ENCODE data around the gene REV3L.
"Not testable (repeated sequence)": the region's sequence is repeated elsewhere in the genome, so short reads cannot be mapped to it uniquely, and the experiment has no call there.

The REV3L gene

GRCh38 chr6:111294374-111294967, 188.5 kb downstream of the REV3L start:
- no peak for DNase-seq (ENCODE audit: low spot score)

GRCh38 chr6:111291336-111292259, 191.4 kb downstream of the REV3L start:
- no peak for DNase-seq (ENCODE audit: low spot score)

GRCh38 chr6:111290689-111291335, 192.2 kb downstream of the REV3L start:
- not testable (repeated sequence) for DNase-seq (ENCODE audit: low spot score)

GRCh38 chr6:111284356-111284755, 198.7 kb downstream of the REV3L start:
- not testable (repeated sequence) for DNase-seq (ENCODE audit: low spot score)

- DNase-seq (ENCODE audit: low spot score): no peak
Observed at GRCh38 chr6:111283707-111284106, 199.3 kb downstream of the REV3L start.

- DNase-seq (ENCODE audit: low spot score): no peak
Observed at GRCh38 chr6:111282515-111282914, 200.5 kb downstream of the REV3L start.

- peak; percentile 32 for DNase-seq (ENCODE audit: low spot score)
Observed at GRCh38 chr6:111280445-111280955, 202.5 kb downstream of the REV3L start.

GRCh38 chr6:111278731-111279130, 204.3 kb downstream of the REV3L start:
- no peak for DNase-seq (ENCODE audit: low spot score)

GRCh38 chr6:111277819-111278218, 205.2 kb downstream of the REV3L start:
- no peak for DNase-seq (ENCODE audit: low spot score)

- DNase-seq (ENCODE audit: low spot score): no peak
Observed at GRCh38 chr6:111276736-111277135, 206.3 kb downstream of the REV3L start.

GRCh38 chr6:111276335-111276734, 206.7 kb downstream of the REV3L start:
- DNase-seq (ENCODE audit: low spot score): no peak

GRCh38 chr6:111274593-111275217, 208.3 kb downstream of the REV3L start:
- no peak for DNase-seq (ENCODE audit: low spot score)

GRCh38 chr6:111270121-111270520, 212.9 kb downstream of the REV3L start:
- no peak for DNase-seq (ENCODE audit: low spot score)

GRCh38 chr6:111269401-111269970, 213.5 kb downstream of the REV3L start:
- no peak for DNase-seq (ENCODE audit: low spot score)

- DNase-seq (ENCODE audit: low spot score): no peak
Observed at GRCh38 chr6:111267764-111268333, 215.2 kb downstream of the REV3L start.

- no peak for DNase-seq (ENCODE audit: low spot score)
Observed at GRCh38 chr6:111266276-111266675, 216.7 kb downstream of the REV3L start.

- DNase-seq (ENCODE audit: low spot score): no peak
Observed at GRCh38 chr6:111265842-111266241, 217.2 kb downstream of the REV3L start.

- DNase-seq (ENCODE audit: low spot score): peak; percentile 28
Observed at GRCh38 chr6:111263837-111264236, 219.2 kb downstream of the REV3L start.

GRCh38 chr6:111260570-111261298, 222.3 kb downstream of the REV3L start:
- DNase-seq (ENCODE audit: low spot score): no peak

- DNase-seq (ENCODE audit: low spot score): peak; percentile 97
Observed at GRCh38 chr6:111259089-111259831, 223.8 kb downstream of the REV3L start.

Data from SW480 (cell line).